HepG2 (cell line): ENCODE results near the gene HYAL2. TPM values are rescaled to one million over a fixed set of nuclear protein-coding genes. Genes with fewer than 3 reads are reported as not detected.

Experiments
- BORCS8-MEF2B ChIP-seq: sonication (generic); formaldehyde crosslinking; IDR thresholded peaks from 2 replicates; pipeline ENCODE4 v1.8.0; 2022; ENCODE audit warnings: mild to moderate bottlenecking, missing genetic modification reagents
- DRAP1 ChIP-seq: IDR thresholded peaks from 2 replicates; pipeline ENCODE4 v1.6.1; 2016; ENCODE audit warnings: missing genetic modification reagents, missing compliant biosample characterization
- HOMEZ ChIP-seq: IDR thresholded peaks from 2 replicates; pipeline ENCODE4 v1.6.1; 2016; ENCODE audit warnings: low read depth
- KDM4B ChIP-seq: sonication (generic); formaldehyde crosslinking; IDR thresholded peaks from 2 replicates; pipeline ENCODE4 v1.4.0; 2020; ENCODE audit warnings: missing genetic modification reagents
- MIER2 ChIP-seq: IDR thresholded peaks from 2 replicates; pipeline ENCODE4 v1.6.1; 2016; ENCODE audit warnings: missing biosample characterization, missing genetic modification reagents
- MLXIP ChIP-seq: sonication (generic); formaldehyde crosslinking; IDR thresholded peaks from 2 replicates; pipeline ENCODE4 v1.9.0; 2021; ENCODE audit warnings: missing genetic modification reagents, borderline replicate concordance
- MXD3 ChIP-seq: IDR thresholded peaks from 2 replicates; pipeline ENCODE4 v1.6.1; 2016; ENCODE audit warnings: mild to moderate bottlenecking, missing biosample characterization, missing genetic modification reagents
- PHF5A ChIP-seq: IDR thresholded peaks from one replicate; pipeline ENCODE4 v1.6.1; 2018; ENCODE audit warnings: low read depth, missing genetic modification reagents; ENCODE audit not compliant: unreplicated experiment
- PTBP1 ChIP-seq: fragments of 200-400 bp; formaldehyde crosslinking; IDR thresholded peaks from 2 replicates; pipeline ENCODE4 v1.6.1; 2018; ENCODE audit warnings: low read length, low read depth; ENCODE audit not compliant: poor library complexity, severe bottlenecking
- RAD51 ChIP-seq: fragments of 450-650 bp; IDR thresholded peaks from 2 replicates; pipeline ENCODE4 v1.6.1; 2016; ENCODE audit warnings: borderline replicate concordance
- SOX6 ChIP-seq, 2 experiments: fragments of 450-650 bp in 1 of 2; sonication (generic) in 1 of 2; formaldehyde crosslinking in 1 of 2; IDR thresholded peaks; 2 replicates each; pipeline versions ENCODE4 v1.4.0 to v1.6.1; 2017 to 2020; ENCODE audit warnings: antibody characterized with exemption in 1 of 2, mild to moderate bottlenecking in 1 of 2, missing genetic modification reagents in 1 of 2
- TRIM22 ChIP-seq: fragments of 450-650 bp; IDR thresholded peaks from 2 replicates; pipeline ENCODE4 v1.6.1; 2017
- ZBTB7B ChIP-seq: sonication (generic); formaldehyde crosslinking; IDR thresholded peaks from 2 replicates; pipeline ENCODE4 v1.4.0; 2020; ENCODE audit warnings: missing genetic modification reagents
- ZFP1 ChIP-seq: IDR thresholded peaks from 2 replicates; pipeline ENCODE4 v1.6.1; 2016
- ZNF207 ChIP-seq: fragments of 450-650 bp; IDR thresholded peaks from 2 replicates; pipeline ENCODE4 v1.6.1; 2016; ENCODE audit warnings: antibody characterized with exemption, borderline replicate concordance
- ZNF253 ChIP-seq: sonication (generic); formaldehyde crosslinking; IDR thresholded peaks from 2 replicates; pipeline ENCODE4 v1.8.0; 2022; ENCODE audit warnings: mild to moderate bottlenecking, missing genetic modification reagents, borderline replicate concordance
- ZSCAN31 ChIP-seq: sonication (generic); formaldehyde crosslinking; IDR thresholded peaks from 2 replicates; pipeline ENCODE4 v1.5.0; 2020; ENCODE audit warnings: low read depth, mild to moderate bottlenecking, missing genetic modification reagents
- ZXDC ChIP-seq: sonication (generic); formaldehyde crosslinking; IDR thresholded peaks from 2 replicates; pipeline ENCODE4 v1.5.0; 2020; ENCODE audit warnings: mild to moderate bottlenecking, missing genetic modification reagents
- polyA plus RNA-seq, 8 experiments: library from polyadenylated mRNA; depleted of rRNA in 3 of 8; stranded (reverse) in 7 of 8; unstranded in 1 of 8; fragments of >200 nt; fragmentation: Illumina TruSeq in 4 of 8; extraction: Trizol in 4 of 8; gene quantifications; 2 replicates each; pipeline versions ENCODE4 v1.2.1 to v1.2.3, GENCODE V29; 2011 to 2016; ENCODE audit warnings: low read depth in 4 of 8, missing spikeins in 1 of 8, mixed read lengths in 1 of 8; ENCODE audit not compliant: insufficient read depth in 1 of 8
- total RNA-seq, 5 experiments: library from RNA; depleted of rRNA; stranded (reverse); fragments of >200 nt; fragmentation: Illumina TruSeq; extraction: Trizol; gene quantifications; 2 replicates each; pipeline ENCODE4 v1.2.3, GENCODE V29; 2016; ENCODE audit warnings: low read depth in 1 of 5

Gene HYAL2
- total and polyA plus RNA-seq, 2 of the 13 experiments (the other 11 are each of a cell fraction or from before 2014, with no cell fraction given): 76.2 to 102 TPM

GRCh38 chr3:50302095-50303012 is 20.2 kb downstream of the HYAL2 start (continued):
- TF ChIP-seq ZNF207: no peak
- TF ChIP-seq HOMEZ (CRISPR knock-in tag): no peak
- TF ChIP-seq TRIM22: no peak
- no peak for TF ChIP-seq DRAP1
- TF ChIP-seq SOX6 (IDR thresholded peaks at IDR 0.05): no peak
- TF ChIP-seq SOX6 (CRISPR knock-in tag; IDR thresholded peaks at IDR 0.05): no peak
- no peak for TF ChIP-seq PTBP1
- TF ChIP-seq BORCS8-MEF2B (CRISPR knock-in tag): no peak
- TF ChIP-seq PHF5A: no peak
- 0 out of 2 replicates have a peak, but pooled peaks have one; percentile 19 for TF ChIP-seq ZNF253
- peak; percentile 33 for TF ChIP-seq ZXDC (CRISPR knock-in tag)
- TF ChIP-seq MIER2 (CRISPR knock-in tag): no peak
- TF ChIP-seq RAD51: no peak
- no peak for TF ChIP-seq ZFP1 (CRISPR knock-in tag)
- no peak for TF ChIP-seq MLXIP (CRISPR knock-in tag)
- TF ChIP-seq ZBTB7B (CRISPR knock-in tag): no peak; the same call in 1 of the 2 replicates
- TF ChIP-seq MXD3 (CRISPR knock-in tag): no peak
- TF ChIP-seq ZSCAN31: no peak
- TF ChIP-seq KDM4B: no peak
